Measurements from ENCODE around the gene TRIAP1. TPM values are rescaled to one million over a fixed set of nuclear protein-coding genes. Genes with fewer than 3 reads are reported as not detected.

The TRIAP1 gene
- total RNA-seq, 4 donors from 2014 or later, result 7.1 to 39.3 (median 23.3) TPM

- Histone ChIP-seq H3K27me3 (no peaks in the 10 kb centered on the region), H3K9me3 (no peaks in the 10 kb centered on the region), H3K27ac (no peak overlapping the region), H3K36me3 (peaks cover 14 to 89% (median 59%) of the 10 kb centered on the region in 3 donors), H3K4me1 (peaks cover 0 to 31% (median 25%) of the 10 kb centered on the region in 3 donors), H3K4me3 (no peak overlapping the region)
- no peak for DNase-seq
- WGBS, 2 donors, result 81 to 82% methylated on average over 4 to 5 of the region's 5 CpGs
- intact Hi-C loops (cut with DNase I), result no loop called here
- no peak for TF ChIP-seq CTCF (IDR thresholded peaks at IDR 0.05)
- TF ChIP-seq POLR2A (IDR thresholded peaks at IDR 0.05), result no peak
Observed at GRCh38 chr12:120463712-120464111, 17.5 kb upstream of the TRIAP1 start.

- no peak for TF ChIP-seq CTCF (IDR thresholded peaks at IDR 0.05)
- no peak for TF ChIP-seq POLR2A (IDR thresholded peaks at IDR 0.05)
- DNase-seq, result no peak
- Histone ChIP-seq H3K4me3 (no peak overlapping the region), H3K36me3 (peaks cover 18 to 100% (median 63%) of the 10 kb centered on the region in 3 donors), H3K27ac (no peak overlapping the region), H3K27me3 (no peaks in the 10 kb centered on the region), H3K4me1 (peaks cover 0 to 17% (median 16%) of the 10 kb centered on the region in 3 donors), H3K9me3 (no peaks in the 10 kb centered on the region)
- intact Hi-C loops (cut with DNase I), result no loop called here
- 69 to 85% methylated on average over 3 of the region's 3 CpGs for WGBS, 2 donors
Observed at GRCh38 chr12:120462099-120462640, 16.0 kb upstream of the TRIAP1 start.

GRCh38 chr12:120460157-120460556 lies 14.0 kb upstream of the TRIAP1 start:
- H3K36me3 ChIP-seq, result peaks cover 19 to 100% (median 60%) of the 10 kb centered on the region in 3 donors
- H3K4me1 ChIP-seq, result no peaks in the 10 kb centered on the region
- H3K27me3 ChIP-seq, result no peaks in the 10 kb centered on the region
- intact Hi-C loops (cut with DNase I), result no loop called here
- no peaks in the 10 kb centered on the region for H3K9me3 ChIP-seq
- no peak for TF ChIP-seq POLR2A (IDR thresholded peaks at IDR 0.05)
- TF ChIP-seq CTCF (IDR thresholded peaks at IDR 0.05), result no peak
- no peak for DNase-seq
- no peak overlapping the region for H3K4me3 ChIP-seq
- no peak overlapping the region for H3K27ac ChIP-seq
- WGBS, 2 donors, result 83 to 97% methylated on average over 3 of the region's 3 CpGs

GRCh38 chr12:120457133-120457532 lies 10.9 kb upstream of the TRIAP1 start:
- H3K36me3 ChIP-seq, result peaks cover 6 to 98% (median 33%) of the 10 kb centered on the region in 3 donors
- H3K27ac ChIP-seq, result no peak overlapping the region
- H3K4me1 ChIP-seq, result no peaks in the 10 kb centered on the region
- DNase-seq, result no peak
- TF ChIP-seq CTCF (IDR thresholded peaks at IDR 0.05) (peak in 1 of 6 experiments; percentile 11), POLR2A (IDR thresholded peaks at IDR 0.05) (no peak)
- intact Hi-C loops (cut with DNase I), result no loop called here
- H3K27me3 ChIP-seq, result no peaks in the 10 kb centered on the region
- 76 to 84% methylated on average over 6 of the region's 6 CpGs for WGBS, 2 donors
- H3K9me3 ChIP-seq, result no peaks in the 10 kb centered on the region
- no peak overlapping the region for H3K4me3 ChIP-seq

- Histone ChIP-seq H3K27ac (no peak overlapping the region), H3K27me3 (no peaks in the 10 kb centered on the region), H3K4me3 (no peak overlapping the region), H3K9me3 (no peaks in the 10 kb centered on the region), H3K4me1 (no peaks in the 10 kb centered on the region), H3K36me3 (peaks cover 6 to 96% (median 17%) of the 10 kb centered on the region in 3 donors)
- 86 to 95% methylated on average over 4 to 6 of the region's 7 CpGs for WGBS, 2 donors
- intact Hi-C loops (cut with DNase I), result no loop called here
- TF ChIP-seq POLR2A (IDR thresholded peaks at IDR 0.05) (no peak), CTCF (IDR thresholded peaks at IDR 0.05) (no peak)
- no peak for DNase-seq
Observed at GRCh38 chr12:120455302-120455701, 9.1 kb upstream of the TRIAP1 start.

Data from esophagus squamous epithelium (tissue), 5 donors.